Neural cell (in vitro differentiated cells): ENCODE results near the gene MAST4. TPM values are rescaled to one million over a fixed set of nuclear protein-coding genes. Genes with fewer than 3 reads are reported as not detected.

Experiments
- H2AFZ ChIP-seq: fragments of 200-600, 300-800 bp; sonication (generic), shearing (Covaris generic); 2 replicates; pipeline ENCODE4 v1.6.0; 2014; ENCODE audit warnings: low read depth, mild to moderate bottlenecking, antibody characterized with exemption, low read length, moderate library complexity
- H3F3A ChIP-seq: fragments of 200-600 bp; shearing (Covaris generic); 2 replicates; pipeline ENCODE4 v1.6.1; 2016; ENCODE audit warnings: mild to moderate bottlenecking, moderate library complexity, mixed read lengths, antibody characterized with exemption, low read length; ENCODE audit not compliant: insufficient read depth, poor library complexity, severe bottlenecking
- H3K27ac ChIP-seq: fragments of 200-600, 300-800 bp; sonication (generic), shearing (Covaris generic); 2 replicates; pipeline ENCODE4 v1.5.1; 2014; ENCODE audit warnings: mild to moderate bottlenecking, low read length, moderate library complexity
- H3K27me3 ChIP-seq: fragments of 300-800, 200-600 bp; sonication (generic), shearing (Covaris generic); 2 replicates; pipeline ENCODE4 v1.6.0; 2014; ENCODE audit warnings: mild to moderate bottlenecking, low read depth, low read length, moderate library complexity; ENCODE audit not compliant: insufficient read depth
- H3K36me3 ChIP-seq: fragments of 300-800, 200-600 bp; sonication (generic), shearing (Covaris generic); 2 replicates; pipeline ENCODE4 v1.5.1; 2014; ENCODE audit warnings: mild to moderate bottlenecking, antibody characterized with exemption, low read length, moderate library complexity; ENCODE audit not compliant: insufficient read depth
- H3K4me2 ChIP-seq: fragments of 300-800, 200-600 bp; sonication (generic), shearing (Covaris generic); 2 replicates; pipeline ENCODE4 v1.6.0; 2014; ENCODE audit warnings: mild to moderate bottlenecking, low read length
- H3K4me3 ChIP-seq: fragments of 300-800, 200-600 bp; sonication (generic), shearing (Covaris generic); 2 replicates; pipeline ENCODE4 v1.5.1; 2014; ENCODE audit warnings: mild to moderate bottlenecking, low read length, moderate library complexity
- H3K79me2 ChIP-seq: fragments of 200-600 bp; shearing (Covaris generic); replicated peaks from 2 replicates; pipeline ENCODE4 v1.6.0; 2014; ENCODE audit warnings: mild to moderate bottlenecking, low read length, moderate library complexity; ENCODE audit not compliant: insufficient read depth
- H3K9ac ChIP-seq: fragments of 300-800, 200-600 bp; sonication (generic), shearing (Covaris generic); 2 replicates; pipeline ENCODE4 v1.6.1; 2016; ENCODE audit warnings: mild to moderate bottlenecking, low read length, mixed read lengths
- H3K9me2 ChIP-seq: fragments of 200-600 bp; shearing (Covaris generic); 2 replicates; pipeline ENCODE4 v1.6.1; 2016; ENCODE audit warnings: mild to moderate bottlenecking, low read length, mixed read lengths; ENCODE audit not compliant: insufficient read depth
- H3K9me3 ChIP-seq: fragments of 200-600, 300-800 bp; sonication (generic), shearing (Covaris generic); 2 replicates; pipeline ENCODE4 v1.6.1; 2016; ENCODE audit warnings: mild to moderate bottlenecking, mixed run types, low read length, moderate library complexity, mixed read lengths
- H4K20me1 ChIP-seq: fragments of 200-600 bp; shearing (Covaris generic); 2 replicates; pipeline ENCODE4 v1.6.1; 2016; ENCODE audit warnings: mild to moderate bottlenecking, mixed run types; ENCODE audit not compliant: insufficient read depth
- EP300 ChIP-seq: fragments of 450-650 bp; conservative IDR thresholded peaks from 2 replicates; pipeline ENCODE4 v1.6.1; 2014; ENCODE audit warnings: antibody characterized with exemption, mild to moderate bottlenecking, moderate library complexity; ENCODE audit not compliant: poor library complexity, severe bottlenecking
- EZH2 ChIP-seq: fragments of 200-600, 300-800 bp; shearing (Covaris generic), sonication (generic); IDR thresholded peaks from 2 replicates; pipeline ENCODE4 v1.6.1; 2014; ENCODE audit warnings: antibody characterized with exemption, low read length, borderline replicate concordance, mild to moderate bottlenecking; ENCODE audit not compliant: insufficient read depth, poor library complexity, severe bottlenecking
- MXI1 ChIP-seq: fragments of 450-650 bp; conservative IDR thresholded peaks from 2 replicates; pipeline ENCODE4 v1.6.1; 2014; ENCODE audit warnings: antibody characterized with exemption, mild to moderate bottlenecking; ENCODE audit not compliant: poor library complexity, severe bottlenecking
- POLR2AphosphoS5 ChIP-seq: IDR thresholded peaks from 2 replicates; pipeline ENCODE4 v1.6.1; 2012
- RAD21 ChIP-seq: fragments of 450-650 bp; conservative IDR thresholded peaks from 2 replicates; pipeline ENCODE4 v1.6.1; 2014; ENCODE audit warnings: antibody characterized with exemption, mild to moderate bottlenecking, moderate library complexity
- SMC3 ChIP-seq: fragments of 450-650 bp; conservative IDR thresholded peaks from 2 replicates; pipeline ENCODE4 v1.6.1; 2014; ENCODE audit warnings: antibody characterized with exemption, mild to moderate bottlenecking, moderate library complexity; ENCODE audit not compliant: poor library complexity
- TAF1 ChIP-seq: IDR thresholded peaks from 2 replicates; pipeline ENCODE4 v1.6.1; 2012; ENCODE audit warnings: low read depth
- polyA plus RNA-seq: library from polyadenylated mRNA; depleted of rRNA; stranded (reverse); fragments of >200 nt; gene quantifications from 2 replicates; pipeline ENCODE4 v1.2.3, GENCODE V29; 2014
- TF ChIP-seq, protein P1 (sequence below): fragments of 450-650 bp; IDR thresholded peaks from 2 replicates; pipeline ENCODE4 v1.5.1; 2014; ENCODE audit warnings: antibody characterized with exemption, mild to moderate bottlenecking, moderate library complexity; ENCODE audit not compliant: poor library complexity, severe bottlenecking
- TF ChIP-seq, protein P2 (sequence below): IDR thresholded peaks from 2 replicates; pipeline ENCODE4 v1.6.1; 2012; ENCODE audit warnings: borderline replicate concordance

The MAST4 gene
- polyA plus RNA-seq, 1 donor from 2014 or later: 2.3 TPM

- Histone ChIP-seq H3F3A (no peaks in the 10 kb centered on the region), H3K4me3 (no peak overlapping the region), H3K9me3 (no peaks in the 10 kb centered on the region), H3K9ac (no peak overlapping the region), H4K20me1 (no peaks in the 10 kb centered on the region), H2AFZ (no peak overlapping the region), H3K4me2 (no peak overlapping the region), H3K79me2 (no peaks in the 10 kb centered on the region), H3K27ac (no peak overlapping the region), H3K9me2 (no peaks in the 10 kb centered on the region), H3K27me3 (no peaks in the 10 kb centered on the region), H3K36me3 (no peaks in the 10 kb centered on the region)
- TF ChIP-seq EZH2 (no peak), MXI1 (no peak), SMC3 (no peak), EP300 (no peak), POLR2AphosphoS5 (no peak), TAF1 (no peak), RAD21 (no peak)
- TF ChIP-seq, protein P1, sequence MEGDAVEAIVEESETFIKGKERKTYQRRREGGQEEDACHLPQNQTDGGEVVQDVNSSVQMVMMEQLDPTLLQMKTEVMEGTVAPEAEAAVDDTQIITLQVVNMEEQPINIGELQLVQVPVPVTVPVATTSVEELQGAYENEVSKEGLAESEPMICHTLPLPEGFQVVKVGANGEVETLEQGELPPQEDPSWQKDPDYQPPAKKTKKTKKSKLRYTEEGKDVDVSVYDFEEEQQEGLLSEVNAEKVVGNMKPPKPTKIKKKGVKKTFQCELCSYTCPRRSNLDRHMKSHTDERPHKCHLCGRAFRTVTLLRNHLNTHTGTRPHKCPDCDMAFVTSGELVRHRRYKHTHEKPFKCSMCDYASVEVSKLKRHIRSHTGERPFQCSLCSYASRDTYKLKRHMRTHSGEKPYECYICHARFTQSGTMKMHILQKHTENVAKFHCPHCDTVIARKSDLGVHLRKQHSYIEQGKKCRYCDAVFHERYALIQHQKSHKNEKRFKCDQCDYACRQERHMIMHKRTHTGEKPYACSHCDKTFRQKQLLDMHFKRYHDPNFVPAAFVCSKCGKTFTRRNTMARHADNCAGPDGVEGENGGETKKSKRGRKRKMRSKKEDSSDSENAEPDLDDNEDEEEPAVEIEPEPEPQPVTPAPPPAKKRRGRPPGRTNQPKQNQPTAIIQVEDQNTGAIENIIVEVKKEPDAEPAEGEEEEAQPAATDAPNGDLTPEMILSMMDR: no peak
- TF ChIP-seq, protein P2, sequence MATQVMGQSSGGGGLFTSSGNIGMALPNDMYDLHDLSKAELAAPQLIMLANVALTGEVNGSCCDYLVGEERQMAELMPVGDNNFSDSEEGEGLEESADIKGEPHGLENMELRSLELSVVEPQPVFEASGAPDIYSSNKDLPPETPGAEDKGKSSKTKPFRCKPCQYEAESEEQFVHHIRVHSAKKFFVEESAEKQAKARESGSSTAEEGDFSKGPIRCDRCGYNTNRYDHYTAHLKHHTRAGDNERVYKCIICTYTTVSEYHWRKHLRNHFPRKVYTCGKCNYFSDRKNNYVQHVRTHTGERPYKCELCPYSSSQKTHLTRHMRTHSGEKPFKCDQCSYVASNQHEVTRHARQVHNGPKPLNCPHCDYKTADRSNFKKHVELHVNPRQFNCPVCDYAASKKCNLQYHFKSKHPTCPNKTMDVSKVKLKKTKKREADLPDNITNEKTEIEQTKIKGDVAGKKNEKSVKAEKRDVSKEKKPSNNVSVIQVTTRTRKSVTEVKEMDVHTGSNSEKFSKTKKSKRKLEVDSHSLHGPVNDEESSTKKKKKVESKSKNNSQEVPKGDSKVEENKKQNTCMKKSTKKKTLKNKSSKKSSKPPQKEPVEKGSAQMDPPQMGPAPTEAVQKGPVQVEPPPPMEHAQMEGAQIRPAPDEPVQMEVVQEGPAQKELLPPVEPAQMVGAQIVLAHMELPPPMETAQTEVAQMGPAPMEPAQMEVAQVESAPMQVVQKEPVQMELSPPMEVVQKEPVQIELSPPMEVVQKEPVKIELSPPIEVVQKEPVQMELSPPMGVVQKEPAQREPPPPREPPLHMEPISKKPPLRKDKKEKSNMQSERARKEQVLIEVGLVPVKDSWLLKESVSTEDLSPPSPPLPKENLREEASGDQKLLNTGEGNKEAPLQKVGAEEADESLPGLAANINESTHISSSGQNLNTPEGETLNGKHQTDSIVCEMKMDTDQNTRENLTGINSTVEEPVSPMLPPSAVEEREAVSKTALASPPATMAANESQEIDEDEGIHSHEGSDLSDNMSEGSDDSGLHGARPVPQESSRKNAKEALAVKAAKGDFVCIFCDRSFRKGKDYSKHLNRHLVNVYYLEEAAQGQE: no peak
These were observed 591.0 kb downstream of the MAST4 start for GRCh38 chr5:67187006-67187715.

GRCh38 chr5:67188274-67189078, 592.3 kb downstream of the MAST4 start:
- H3F3A ChIP-seq: no peaks in the 10 kb centered on the region
- H3K9ac ChIP-seq: no peak overlapping the region
- no peak overlapping the region for H3K4me3 ChIP-seq
- H3K9me2 ChIP-seq: no peaks in the 10 kb centered on the region
- H3K27me3 ChIP-seq: no peaks in the 10 kb centered on the region
- TF ChIP-seq EZH2 (no peak), MXI1 (no peak), RAD21 (no peak), POLR2AphosphoS5 (no peak), SMC3 (no peak), EP300 (no peak), TAF1 (no peak)
- TF ChIP-seq, protein P1: no peak
- TF ChIP-seq, protein P2: no peak
- H3K79me2 ChIP-seq: no peaks in the 10 kb centered on the region
- no peak overlapping the region for H3K27ac ChIP-seq
- no peak overlapping the region for H2AFZ ChIP-seq
- H3K4me2 ChIP-seq: no peak overlapping the region
- H3K9me3 ChIP-seq: no peaks in the 10 kb centered on the region
- H4K20me1 ChIP-seq: no peaks in the 10 kb centered on the region
- H3K36me3 ChIP-seq: no peaks in the 10 kb centered on the region
